Activated naive CD4-positive, alpha-beta T cell treated with anti-CD3 and anti-CD28 coated beads, Interleukin-2, amount 50 U/mL, for 24 hours (primary cell): ENCODE measurements around the gene DCC.
"Not testable (repeated sequence)": the region's sequence is repeated elsewhere in the genome, so short reads cannot be mapped to it uniquely, and the experiment has no call there.

ENCODE experiments used
- H3K27ac Mint-ChIP-seq: one replicate; pipeline ENCODE4 v1.8.0; 2021; ENCODE audit warnings: mild to moderate bottlenecking, mixed read lengths
- H3K27me3 Mint-ChIP-seq: one replicate; pipeline ENCODE4 v1.8.0; 2021; ENCODE audit warnings: mixed read lengths
- H3K36me3 Mint-ChIP-seq: one replicate; pipeline ENCODE4 v1.8.0; 2021; ENCODE audit warnings: mixed read lengths
- H3K4me1 Mint-ChIP-seq: one replicate; pipeline ENCODE4 v1.8.0; 2021; ENCODE audit warnings: mixed read lengths
- H3K4me3 Mint-ChIP-seq: one replicate; pipeline ENCODE4 v1.8.0; 2021; ENCODE audit warnings: mild to moderate bottlenecking, mixed read lengths
- H3K9me3 Mint-ChIP-seq: one replicate; pipeline ENCODE4 v1.8.0; 2021; ENCODE audit warnings: mixed read lengths

Gene DCC

GRCh38 chr18:52341608-52342381 is 1.8 kb downstream of the DCC start:
- Mint-ChIP-seq H3K27ac (no peak overlapping the region), H3K4me3 (no peak overlapping the region), H3K36me3 (no peaks in the 10 kb centered on the region)

GRCh38 chr18:52342456-52342855 is 2.5 kb downstream of the DCC start:
- H3K27ac Mint-ChIP-seq: no peak overlapping the region
- peaks cover 25% of the 10 kb centered on the region for H3K27me3 Mint-ChIP-seq
- peaks cover 4% of the 10 kb centered on the region for H3K9me3 Mint-ChIP-seq
- no peak overlapping the region for H3K4me3 Mint-ChIP-seq
- H3K36me3 Mint-ChIP-seq: no peaks in the 10 kb centered on the region
- no peaks in the 10 kb centered on the region for H3K4me1 Mint-ChIP-seq

More at GRCh38 chr18:52341608-52342381, 1.8 kb downstream of the DCC start:
- H3K27me3 Mint-ChIP-seq: peaks cover 28% of the 10 kb centered on the region
- H3K4me1 Mint-ChIP-seq: no peaks in the 10 kb centered on the region
- H3K9me3 Mint-ChIP-seq: peaks cover 9% of the 10 kb centered on the region

DNA sequence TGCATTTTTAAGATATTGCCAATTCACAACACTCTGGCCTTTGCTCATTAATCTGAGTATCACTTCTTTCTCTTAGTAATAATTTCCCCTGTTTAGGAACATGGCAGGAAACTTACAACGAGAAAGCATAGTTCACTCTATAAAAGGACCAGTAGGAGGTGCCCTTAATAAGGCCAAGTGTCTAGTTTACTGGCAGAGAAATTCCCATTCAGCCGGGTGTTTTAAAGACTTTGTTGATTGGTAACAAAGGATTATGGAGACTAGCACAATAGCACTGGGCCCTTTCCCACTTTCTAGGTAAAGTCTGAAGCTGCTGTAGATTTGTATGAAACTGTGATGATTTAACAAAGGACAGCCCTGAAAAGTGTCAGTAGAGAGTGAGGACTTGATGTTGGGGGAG is 3.1 kb downstream of the DCC start:
- H3K36me3 Mint-ChIP-seq: no peaks in the 10 kb centered on the region
- no peaks in the 10 kb centered on the region for H3K4me1 Mint-ChIP-seq
- H3K27me3 Mint-ChIP-seq: peaks cover 25% of the 10 kb centered on the region
- no peak overlapping the region for H3K27ac Mint-ChIP-seq
- H3K9me3 Mint-ChIP-seq: peaks cover 4% of the 10 kb centered on the region
- no peak overlapping the region for H3K4me3 Mint-ChIP-seq

DNA sequence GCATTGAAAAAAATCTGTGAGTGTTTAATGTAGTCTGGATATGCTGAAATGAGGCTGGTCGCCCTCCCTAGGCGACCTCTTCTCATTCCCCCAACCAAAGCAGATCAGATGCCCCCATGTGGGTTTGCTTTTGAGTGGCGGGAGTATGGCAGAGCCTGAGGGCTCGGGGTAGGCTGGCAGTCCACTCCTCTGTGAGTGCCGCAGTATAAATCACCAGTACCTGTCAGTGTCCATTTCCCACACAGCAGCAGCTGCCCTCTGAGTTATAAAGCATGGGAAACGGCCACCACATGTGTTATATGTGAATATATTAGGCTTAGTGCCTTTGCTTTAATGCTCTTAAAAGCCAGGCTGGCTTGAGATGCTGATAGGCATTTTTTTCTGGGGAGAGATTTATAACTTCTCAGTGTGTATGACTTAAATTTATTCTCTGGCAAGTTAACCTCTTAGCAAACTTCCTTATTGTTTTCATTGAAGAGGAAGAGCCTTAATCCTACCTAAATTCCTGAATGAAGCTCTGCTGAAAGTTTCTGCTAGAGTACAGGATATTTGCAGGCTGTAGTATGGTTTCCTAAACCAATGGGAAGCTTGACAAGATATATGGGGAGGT is 3.8 kb downstream of the DCC start:
- H3K27me3 Mint-ChIP-seq: peaks cover 24% of the 10 kb centered on the region
- H3K4me3 Mint-ChIP-seq: no peak overlapping the region
- H3K9me3 Mint-ChIP-seq: peaks cover 4% of the 10 kb centered on the region
- H3K4me1 Mint-ChIP-seq: no peaks in the 10 kb centered on the region
- no peak overlapping the region for H3K27ac Mint-ChIP-seq
- H3K36me3 Mint-ChIP-seq: no peaks in the 10 kb centered on the region

GRCh38 chr18:52344881-52345280 is 4.9 kb downstream of the DCC start:
- Mint-ChIP-seq H3K4me1 (no peaks in the 10 kb centered on the region), H3K27me3 (peaks cover 18% of the 10 kb centered on the region), H3K27ac (no peak overlapping the region), H3K4me3 (no peak overlapping the region), H3K9me3 (peaks cover 9% of the 10 kb centered on the region), H3K36me3 (no peaks in the 10 kb centered on the region)

DNA sequence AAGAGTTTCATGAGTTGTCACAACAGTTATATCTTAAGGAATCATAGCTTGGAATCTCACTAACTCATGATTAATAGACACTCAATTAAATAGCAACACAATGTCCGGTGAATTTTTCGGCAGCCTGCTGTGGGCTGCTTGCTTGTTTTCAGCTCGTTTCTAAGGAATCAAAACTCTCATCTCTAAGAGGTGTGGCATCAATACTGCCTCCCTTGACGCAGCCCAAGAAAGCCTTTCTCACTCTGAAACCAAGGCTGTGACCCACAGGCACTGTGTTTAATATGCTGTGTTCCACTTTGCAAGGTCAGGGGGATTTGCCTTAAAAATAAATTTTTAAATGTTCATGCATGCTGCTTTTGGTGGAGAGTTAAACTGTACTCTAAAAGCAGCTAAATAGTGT is 5.4 kb downstream of the DCC start:
- no peaks in the 10 kb centered on the region for H3K4me1 Mint-ChIP-seq
- H3K27me3 Mint-ChIP-seq: peaks cover 13% of the 10 kb centered on the region
- H3K36me3 Mint-ChIP-seq: no peaks in the 10 kb centered on the region
- H3K4me3 Mint-ChIP-seq: no peak overlapping the region
- H3K27ac Mint-ChIP-seq: no peak overlapping the region
- peaks cover 6% of the 10 kb centered on the region for H3K9me3 Mint-ChIP-seq

DNA sequence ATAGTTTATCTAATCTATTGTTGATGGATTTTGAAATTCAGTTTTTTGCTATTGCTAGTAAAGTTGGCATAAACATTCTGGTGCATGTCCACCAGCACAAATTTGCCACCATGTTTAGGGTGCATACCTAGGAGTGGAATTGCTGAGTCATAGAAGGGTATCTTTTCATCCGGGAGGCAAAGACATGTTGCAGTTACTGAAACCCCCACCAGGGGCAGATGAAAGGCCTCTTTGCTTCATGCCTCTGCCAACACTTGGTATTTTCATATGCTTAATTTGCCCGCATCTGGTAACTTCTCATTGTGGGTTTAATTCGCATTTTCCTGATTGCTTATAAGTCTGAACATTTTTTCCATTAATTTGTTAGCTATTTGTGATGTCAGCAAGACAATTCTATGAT is 8.2 kb downstream of the DCC start:
- H3K27me3 Mint-ChIP-seq: no peaks in the 10 kb centered on the region
- no peaks in the 10 kb centered on the region for H3K4me1 Mint-ChIP-seq
- H3K36me3 Mint-ChIP-seq: no peaks in the 10 kb centered on the region
- H3K9me3 Mint-ChIP-seq: peaks cover 6% of the 10 kb centered on the region
- no peak overlapping the region for H3K27ac Mint-ChIP-seq
- H3K4me3 Mint-ChIP-seq: no peak overlapping the region

DNA sequence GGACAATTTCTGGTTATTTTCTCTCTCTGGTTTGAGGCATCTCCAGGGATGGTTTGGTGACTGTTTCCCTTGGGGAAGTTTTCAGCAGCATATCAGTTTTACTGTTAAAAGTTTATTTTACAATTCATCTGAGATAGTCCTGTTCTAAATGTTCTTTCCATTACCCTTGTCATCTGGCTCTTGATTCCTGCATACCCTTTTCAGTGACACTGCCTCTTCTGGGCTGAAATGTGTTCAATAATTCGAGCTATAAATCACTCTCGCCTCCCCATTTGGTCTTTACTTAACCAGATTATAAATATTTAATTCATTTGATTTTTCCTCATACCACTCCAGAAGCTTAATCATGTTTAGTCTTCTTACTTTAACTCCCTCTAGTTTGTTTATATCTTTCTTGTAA is 9.5 kb downstream of the DCC start:
- Mint-ChIP-seq H3K9me3 (peaks cover 6% of the 10 kb centered on the region), H3K36me3 (no peaks in the 10 kb centered on the region), H3K4me1 (no peaks in the 10 kb centered on the region), H3K4me3 (no peak overlapping the region), H3K27me3 (no peaks in the 10 kb centered on the region), H3K27ac (no peak overlapping the region)

- Mint-ChIP-seq H3K27ac (no peak overlapping the region), H3K4me3 (no peak overlapping the region)
Measured at GRCh38 chr18:52352920-52353319, 12.9 kb downstream of the DCC start.

GRCh38 chr18:52353589-52353988 is 13.6 kb downstream of the DCC start:
- H3K4me1 Mint-ChIP-seq: no peaks in the 10 kb centered on the region
- no peaks in the 10 kb centered on the region for H3K27me3 Mint-ChIP-seq
- H3K36me3 Mint-ChIP-seq: no peaks in the 10 kb centered on the region
- H3K27ac Mint-ChIP-seq: no peak overlapping the region
- no peak overlapping the region for H3K4me3 Mint-ChIP-seq
- H3K9me3 Mint-ChIP-seq: peaks cover 6% of the 10 kb centered on the region

More at GRCh38 chr18:52352920-52353319, 12.9 kb downstream of the DCC start:
- Mint-ChIP-seq H3K9me3 (peaks cover 6% of the 10 kb centered on the region), H3K36me3 (no peaks in the 10 kb centered on the region), H3K4me1 (no peaks in the 10 kb centered on the region), H3K27me3 (no peaks in the 10 kb centered on the region)

DNA sequence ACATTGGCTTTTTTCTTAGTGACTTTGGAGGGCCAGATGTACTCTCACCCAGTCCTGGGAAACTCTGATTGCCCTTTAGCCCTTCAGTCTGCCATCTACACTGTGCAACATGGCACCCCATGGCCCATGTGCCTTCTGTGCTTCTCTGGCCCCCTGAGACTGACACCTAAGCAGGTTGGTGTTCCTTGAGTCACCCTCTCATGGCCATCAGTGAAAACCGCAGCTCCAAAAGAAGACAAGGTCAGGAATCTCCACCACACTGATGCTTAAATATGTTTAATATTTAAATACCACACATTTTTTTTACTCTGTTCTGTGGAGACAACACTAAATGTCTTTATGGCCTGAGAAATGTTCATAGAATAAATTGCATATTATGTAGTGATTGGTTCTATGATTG is 23.9 kb downstream of the DCC start:
- Mint-ChIP-seq H3K4me3 (no peak overlapping the region), H3K4me1 (no peaks in the 10 kb centered on the region), H3K27me3 (no peaks in the 10 kb centered on the region), H3K9me3 (no peaks in the 10 kb centered on the region), H3K27ac (no peak overlapping the region), H3K36me3 (no peaks in the 10 kb centered on the region)

DNA sequence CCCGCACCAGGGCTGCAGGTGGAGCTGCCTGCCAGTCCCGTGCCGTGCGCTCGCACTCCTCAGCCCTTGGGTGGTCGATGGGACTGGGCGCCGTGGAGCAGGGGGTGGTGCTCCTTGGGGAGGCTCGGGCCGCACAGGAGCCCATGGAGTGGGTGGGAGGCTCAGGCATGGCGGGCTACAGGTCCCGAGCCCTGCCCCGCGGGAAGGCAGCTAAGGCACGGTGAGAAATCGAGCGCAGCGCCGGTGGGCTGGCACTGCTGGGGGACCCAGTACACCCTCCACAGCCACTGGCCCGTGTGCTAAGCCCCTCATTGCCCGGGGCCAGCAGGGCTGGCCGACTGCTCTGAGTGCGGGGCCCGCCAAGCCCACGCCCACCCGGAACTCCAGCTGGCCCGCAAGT is 26.9 kb downstream of the DCC start:
- H3K27me3 Mint-ChIP-seq, H3K4me3 Mint-ChIP-seq, H3K4me1 Mint-ChIP-seq, H3K27ac Mint-ChIP-seq, H3K36me3 Mint-ChIP-seq, H3K9me3 Mint-ChIP-seq: not testable (repeated sequence)

- Mint-ChIP-seq H3K9me3 (no peaks in the 10 kb centered on the region), H3K27me3 (no peaks in the 10 kb centered on the region), H3K27ac (no peak overlapping the region), H3K4me3 (no peak overlapping the region), H3K4me1 (no peaks in the 10 kb centered on the region), H3K36me3 (no peaks in the 10 kb centered on the region)
Measured at GRCh38 chr18:52367953-52368742, 28.2 kb downstream of the DCC start.

DNA sequence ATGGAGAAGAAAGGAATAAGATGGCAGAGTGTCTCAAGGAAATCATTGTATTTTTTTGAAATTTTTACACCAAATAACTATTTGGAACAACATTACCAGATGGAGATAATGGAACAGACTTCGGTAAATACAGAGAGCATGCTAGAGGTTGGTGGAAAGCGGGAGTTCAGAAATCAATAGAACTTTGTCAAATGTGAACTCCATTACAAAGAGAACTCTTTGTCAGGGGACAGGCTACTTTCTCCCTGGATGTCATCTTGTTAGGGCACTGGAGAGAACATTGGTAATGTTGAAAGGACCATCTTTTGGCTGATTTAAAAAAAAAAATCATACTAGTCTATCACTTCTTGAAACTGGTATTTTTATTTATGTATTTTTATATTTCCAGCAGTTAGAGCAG is 30.8 kb downstream of the DCC start:
- H3K4me1 Mint-ChIP-seq: no peaks in the 10 kb centered on the region
- H3K27ac Mint-ChIP-seq: no peak overlapping the region
- H3K27me3 Mint-ChIP-seq: no peaks in the 10 kb centered on the region
- no peak overlapping the region for H3K4me3 Mint-ChIP-seq
- no peaks in the 10 kb centered on the region for H3K9me3 Mint-ChIP-seq
- H3K36me3 Mint-ChIP-seq: no peaks in the 10 kb centered on the region

GRCh38 chr18:52376104-52376503 is 36.1 kb downstream of the DCC start:
- Mint-ChIP-seq H3K36me3 (no peaks in the 10 kb centered on the region), H3K4me1 (no peaks in the 10 kb centered on the region), H3K4me3 (no peak overlapping the region)

GRCh38 chr18:52377094-52377493 is 37.1 kb downstream of the DCC start:
- no peak overlapping the region for H3K4me3 Mint-ChIP-seq
- no peaks in the 10 kb centered on the region for H3K4me1 Mint-ChIP-seq
- no peak overlapping the region for H3K27ac Mint-ChIP-seq
- H3K9me3 Mint-ChIP-seq: no peaks in the 10 kb centered on the region
- no peaks in the 10 kb centered on the region for H3K36me3 Mint-ChIP-seq
- no peaks in the 10 kb centered on the region for H3K27me3 Mint-ChIP-seq

More at GRCh38 chr18:52376104-52376503, 36.1 kb downstream of the DCC start:
- H3K27me3 Mint-ChIP-seq: no peaks in the 10 kb centered on the region
- H3K27ac Mint-ChIP-seq: no peak overlapping the region
- no peaks in the 10 kb centered on the region for H3K9me3 Mint-ChIP-seq
